ENCODE data around the gene RIMS3. TPM values are rescaled to one million over a fixed set of nuclear protein-coding genes. Genes with fewer than 3 reads are reported as not detected.

The RIMS3 gene
- total RNA-seq, 1 donor from 2014 or later = 6.2 TPM

- DNase-seq (no peak), ATAC-seq (ENCODE audit: low read depth) (no peak)
- TF ChIP-seq CTCF (IDR thresholded peaks at IDR 0.05) = no peak
- no peaks in the 10 kb centered on the region for H3K36me3 Mint-ChIP-seq (ENCODE audit: low read depth)
- no peaks in the 10 kb centered on the region for H3K27me3 Mint-ChIP-seq
- H3K4me1 Mint-ChIP-seq = peaks cover 8% of the 10 kb centered on the region
- no peaks in the 10 kb centered on the region for H3K9me3 Mint-ChIP-seq
- ChIA-PET POLR2A (no interaction called here), CTCF (no interaction called here)
- H3K27ac Mint-ChIP-seq = no peak overlapping the region
- no peak overlapping the region for H3K4me3 Mint-ChIP-seq
- intact Hi-C loops (cut with micrococcal nuclease) = no loop called here
Observed at GRCh38 chr1:40673452-40673851, 8.0 kb upstream of the RIMS3 start.

GRCh38 chr1:40668769-40669525 lies 3.5 kb upstream of the RIMS3 start:
- Mint-ChIP-seq H3K27ac (peak overlapping the region; percentile 41), H3K4me3 (peak overlapping the region; percentile 75), H3K27me3 (no peaks in the 10 kb centered on the region), H3K36me3 (ENCODE audit: low read depth) (no peaks in the 10 kb centered on the region), H3K9me3 (no peaks in the 10 kb centered on the region), H3K4me1 (peaks cover 31% of the 10 kb centered on the region)
- DNase-seq (peak; percentile 82), ATAC-seq (ENCODE audit: low read depth) (peak; percentile 74)
- intact Hi-C loops (cut with micrococcal nuclease) = loop anchor here (1.0 to 5.0 kb wide), 8 partner anchors 22 to 525 kb away; partner anchors contain the start of genes NFYC and RLF
- ChIA-PET POLR2A (interaction anchor here (0.6 to 5.1 kb wide), 3 partner anchors 22 to 632 kb away, joined by 3 to 23 read pairs (median 4); partner anchors contain the start of gene NFYC), CTCF (interaction anchor here (0.6 to 1.6 kb wide), 12 partner anchors 15 to 515 kb away, joined by 3 to 13 read pairs (median 4); partner anchors contain the start of gene NFYC)
- peak; percentile 76 for TF ChIP-seq CTCF (IDR thresholded peaks at IDR 0.05)

GRCh38 chr1:40664791-40665190 lies 691 bp downstream of the RIMS3 start:
- DNase-seq (no peak), ATAC-seq (ENCODE audit: low read depth) (no peak)
- ChIA-PET CTCF (interaction anchor here (1.6 kb wide), 1 partner anchor 34 kb away, joined by 3 read pairs; no protein-coding TSS in a partner anchor), POLR2A (interaction anchor here (2.0 to 4.7 kb wide), 2 partner anchors 25 to 27 kb away, joined by 6 to 27 read pairs; partner anchors contain the start of gene NFYC)
- intact Hi-C loops (cut with micrococcal nuclease) = loop anchor here (1.0 to 5.0 kb wide), 3 partner anchors 133 to 502 kb away; partner anchors contain the start of genes CITED4, RLF and ZNF684
- TF ChIP-seq CTCF (IDR thresholded peaks at IDR 0.05) = no peak
- Mint-ChIP-seq H3K9me3 (no peaks in the 10 kb centered on the region), H3K27me3 (no peaks in the 10 kb centered on the region), H3K36me3 (ENCODE audit: low read depth) (no peaks in the 10 kb centered on the region), H3K4me3 (peak overlapping the region; percentile 75), H3K27ac (no peak overlapping the region), H3K4me1 (peaks cover 40% of the 10 kb centered on the region)

- no peaks in the 10 kb centered on the region for H3K27me3 Mint-ChIP-seq
- ChIA-PET CTCF (no interaction called here), POLR2A (interaction anchor here (4.7 kb wide), 1 partner anchor 27 kb away, joined by 27 read pairs; the partner anchor contains the start of gene NFYC)
- H3K27ac Mint-ChIP-seq = no peak overlapping the region
- no peaks in the 10 kb centered on the region for H3K36me3 Mint-ChIP-seq (ENCODE audit: low read depth)
- peak overlapping the region; percentile 60 for H3K4me3 Mint-ChIP-seq
- peaks cover 39% of the 10 kb centered on the region for H3K4me1 Mint-ChIP-seq
- no peak for ATAC-seq (ENCODE audit: low read depth)
- H3K9me3 Mint-ChIP-seq = no peaks in the 10 kb centered on the region
- intact Hi-C loops (cut with micrococcal nuclease) = loop anchor here (2.0 kb wide), 1 partner anchor 199 kb away; the partner anchor contains the start of gene CITED4
- no peak for TF ChIP-seq CTCF (IDR thresholded peaks at IDR 0.05)
- DNase-seq = no peak
Observed at GRCh38 chr1:40664167-40664537, 1.3 kb downstream of the RIMS3 start.

Data from activated B cell treated with CpG ODN at 0.5 μM for 24 hours (primary cell).